Ovary (tissue), 9 donors: ENCODE results near the gene PRG2. TPM values are rescaled to one million over a fixed set of nuclear protein-coding genes. Genes with fewer than 3 reads are reported as not detected.

Experiments
- DNase-seq, 5 donors: peaks; one replicate each; pipeline ENCODE4 v3.0.0-alpha.2; 2019 to 2020
- H3K27ac ChIP-seq, 2 donors: fragments of 200-600 bp; one replicate each; pipeline versions ENCODE4 v1.5.1 to v1.8.0; 2019 to 2022
- H3K27me3 ChIP-seq: fragments of 200-600 bp; one replicate; pipeline ENCODE4 v1.8.0; 2022
- H3K36me3 ChIP-seq: fragments of 200-600 bp; sonication (generic); one replicate; pipeline ENCODE4 v1.5.1; 2019
- H3K4me1 ChIP-seq: one replicate; pipeline ENCODE4 v1.8.1; 2013; ENCODE audit warnings: mild to moderate bottlenecking, moderate library complexity; ENCODE audit not compliant: insufficient read depth
- H3K4me3 ChIP-seq: fragments of 200-600 bp; sonication (generic); one replicate; pipeline ENCODE4 v1.5.1; 2017
- H3K9me3 ChIP-seq, 2 donors: fragments of 200-600 bp in 1 of 2; sonication (generic) in 1 of 2; one replicate each; pipeline versions ENCODE4 v1.5.1 to v1.8.1; 2013 to 2019; ENCODE audit warnings: mild to moderate bottlenecking in 1 of 2, moderate library complexity in 1 of 2
- CTCF ChIP-seq, 3 donors: fragments of 450-650 bp in 2 of 3; fragments of 200-600 bp in 1 of 3; IDR thresholded peaks; one replicate each; pipeline versions ENCODE4 v1.5.1 to v1.8.0; 2016 to 2022; ENCODE audit warnings: antibody characterized with exemption in 3 of 3, mild to moderate bottlenecking in 1 of 3
- EP300 ChIP-seq: sonication (generic); formaldehyde crosslinking; IDR thresholded peaks from one replicate; pipeline ENCODE4 v1.6.1; 2017; ENCODE audit warnings: antibody characterized with exemption
- POLR2A ChIP-seq: fragments of 450-650 bp; IDR thresholded peaks from one replicate; pipeline ENCODE4 v1.6.1; 2017; ENCODE audit warnings: antibody characterized with exemption, mild to moderate bottlenecking, moderate library complexity
- WGBS, 3 donors: extraction: QIAGEN DNeasy Blood & Tissue Kit in 1 of 3; methylation state at CpG; one replicate each; pipeline versions ENCODE4 v1.1.5 to v1.1.7; 2013 to 2017; 5-methylcytosine and 5-hydroxymethylcytosine counted together
- intact Hi-C, 4 donors: fragments of 100-400 bp; cut with DNase I; formaldehyde crosslinking; loops; one replicate each; pipeline versions ENCODE4 v1.11.0 to v1.15.1; 2022 to 2023
- polyA plus RNA-seq, 2 donors: library from polyadenylated mRNA; stranded (reverse); fragments of 200-250 nt in 1 of 2; fragments of 350-450 nt in 1 of 2; fragmentation: Illumina TruSeq in 1 of 2; extraction: RNeasy Lipid Tissue Mini Kit (QIAGEN cat#74804) in 1 of 2; gene quantifications; one replicate each; pipeline ENCODE4 v1.2.3, GENCODE V29; 2013 to 2014
- total RNA-seq, 7 donors: library from RNA; depleted of rRNA in 2 of 7; stranded (reverse); fragments of >200 nt in 2 of 7; fragmentation: NEBNext Ultra II Directional in 3 of 7; extraction: Animal tissue kit (Norgen Biotek cat#: 25700) in 3 of 7; gene quantifications; one replicate each; pipeline versions ENCODE4 v1.1.0 to v1.2.4, GENCODE V29; 2016 to 2023
- donor health status: DM: no; HTN: no; CAD: no; lungs with moderate emphysema.
- donor health status: DM: no; HTN: no; CAD: no.
- donor health status: Bipolar disorder and iron deficiency.
- donor health status: DM: yes; HTN: yes; CAD: no.
- donor health status: DM: no; HTN: no; CAD: no.
- donor health status: DM: yes; HTN: yes; CAD: no.

PRG2 gene
- total and polyA plus RNA-seq, 9 donors = 0.15 TPM; not detected in 8

DNA sequence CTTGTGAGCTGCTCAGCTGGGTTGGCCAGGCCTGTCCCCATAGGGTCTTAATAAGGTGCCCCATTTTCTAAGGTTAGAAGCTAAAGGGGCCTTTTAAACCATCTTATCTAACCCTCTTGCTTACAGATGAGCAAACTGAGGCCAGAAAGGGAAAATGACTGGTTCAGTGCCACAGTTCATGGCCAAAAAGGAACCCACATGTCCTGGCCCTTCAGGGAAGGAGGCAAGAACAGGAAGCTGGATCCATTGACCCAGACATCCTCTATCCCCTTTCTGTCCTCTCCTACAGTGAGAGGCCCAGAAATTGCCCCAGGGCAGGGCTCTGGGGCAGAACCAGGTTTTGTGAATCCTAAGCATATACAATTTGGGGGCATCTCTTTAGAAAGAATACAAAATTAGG is 19.5 kb downstream of the PRG2 start:
- intact Hi-C loops = no loop called here
- H3K36me3 ChIP-seq = no peaks in the 10 kb centered on the region
- H3K4me3 ChIP-seq = no peak overlapping the region
- H3K27me3 ChIP-seq = no peaks in the 10 kb centered on the region
- H3K27ac ChIP-seq = no peak overlapping the region
- no peak for DNase-seq
- TF ChIP-seq CTCF (IDR thresholded peaks at IDR 0.05) (no peak), EP300 (no peak), POLR2A (no peak)
- H3K9me3 ChIP-seq = no peaks in the 10 kb centered on the region
- H3K4me1 ChIP-seq = no peaks in the 10 kb centered on the region

DNA sequence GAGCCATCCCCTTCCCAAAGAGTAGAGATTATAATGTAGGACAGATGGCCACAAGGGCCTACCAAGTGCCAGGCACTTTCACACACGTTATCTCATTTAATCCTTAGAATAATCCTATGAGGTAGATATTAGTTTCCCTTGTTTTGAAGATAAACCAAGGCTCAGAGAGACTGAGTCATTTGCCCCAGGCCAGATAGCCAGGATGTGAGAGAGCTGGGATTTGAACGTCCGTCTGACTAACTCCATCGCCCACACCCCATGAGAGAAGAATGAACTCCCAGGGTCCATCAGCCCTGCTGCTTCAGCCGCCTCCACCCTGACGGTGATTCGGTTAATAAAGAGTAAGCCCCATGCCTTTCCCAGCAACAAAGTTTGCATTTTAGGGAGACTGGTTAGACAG is 20.2 kb downstream of the PRG2 start:
- 80 to 91% (median 84%) methylated on average over 7 of the region's 7 CpGs for WGBS, 3 donors
- intact Hi-C loops = no loop called here

GRCh38 chr11:57368845-57369232 is 21.6 kb downstream of the PRG2 start:
- intact Hi-C loops = no loop called here
- H3K4me1 ChIP-seq = no peaks in the 10 kb centered on the region
- TF ChIP-seq EP300 (no peak), CTCF (IDR thresholded peaks at IDR 0.05) (no peak)
- H3K27me3 ChIP-seq = no peaks in the 10 kb centered on the region
- no peak for DNase-seq
- H3K27ac ChIP-seq = no peak overlapping the region
- 68 to 77% (median 71%) methylated on average over 5 of the region's 5 CpGs for WGBS, 3 donors
- no peaks in the 10 kb centered on the region for H3K36me3 ChIP-seq
- H3K4me3 ChIP-seq = no peak overlapping the region
- no peaks in the 10 kb centered on the region for H3K9me3 ChIP-seq

More for the DNA sequence above, 20.2 kb downstream of the PRG2 start:
- Histone ChIP-seq H3K4me3 (no peak overlapping the region), H3K27me3 (no peaks in the 10 kb centered on the region), H3K9me3 (no peaks in the 10 kb centered on the region), H3K4me1 (no peaks in the 10 kb centered on the region), H3K27ac (no peak overlapping the region), H3K36me3 (no peaks in the 10 kb centered on the region)
- DNase-seq = no peak
- TF ChIP-seq POLR2A (no peak), CTCF (IDR thresholded peaks at IDR 0.05) (no peak), EP300 (no peak)

DNA sequence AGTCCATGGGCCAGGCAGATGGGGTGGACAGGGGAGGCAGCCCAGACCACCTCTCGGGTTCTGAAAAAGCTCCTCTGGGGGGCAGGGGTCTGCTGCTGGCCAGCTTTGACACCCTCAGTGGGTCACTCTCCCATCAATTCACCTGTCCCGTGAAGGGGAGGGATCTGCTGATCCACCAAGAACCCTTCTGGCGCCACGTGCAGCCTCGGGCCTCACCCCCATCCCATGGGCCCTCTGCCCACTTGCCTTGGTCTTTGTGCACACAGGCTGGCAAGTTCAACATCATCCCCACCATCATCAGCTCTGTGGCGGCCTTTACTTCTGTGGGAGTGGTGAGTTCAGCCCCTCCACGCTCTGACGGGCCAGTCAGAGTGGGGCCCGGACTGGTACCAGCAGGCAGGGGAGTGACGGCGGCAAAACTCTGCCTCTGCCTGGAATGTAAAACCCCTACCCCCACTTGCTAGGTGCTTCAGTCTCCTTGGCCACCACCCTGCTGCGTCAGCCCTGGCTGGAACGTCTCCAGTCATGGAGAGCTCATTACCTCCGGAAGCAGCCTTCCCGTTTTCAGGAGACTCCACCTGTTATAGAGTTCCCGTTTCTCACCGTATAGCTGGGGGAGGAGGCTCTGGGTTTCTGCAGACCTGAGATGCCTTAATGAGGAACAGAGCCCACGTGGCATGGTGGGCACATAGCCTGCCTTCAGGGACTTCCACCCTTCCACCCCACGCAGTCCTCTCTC is 22.2 kb downstream of the PRG2 start:
- H3K9me3 ChIP-seq = no peaks in the 10 kb centered on the region
- WGBS, 3 donors = 45 to 65% (median 53%) methylated on average over 18 to 19 of the region's 19 CpGs
- no peak overlapping the region for H3K4me3 ChIP-seq
- no peak overlapping the region for H3K27ac ChIP-seq
- DNase-seq = no peak
- no peaks in the 10 kb centered on the region for H3K4me1 ChIP-seq
- no peaks in the 10 kb centered on the region for H3K27me3 ChIP-seq
- intact Hi-C loops = no loop called here
- H3K36me3 ChIP-seq = no peaks in the 10 kb centered on the region
- TF ChIP-seq EP300 (no peak), POLR2A (no peak), CTCF (IDR thresholded peaks at IDR 0.05) (no peak)
